ENCODE measurements around the gene NANOGP8. TPM values are rescaled to one million over a fixed set of nuclear protein-coding genes. Genes with fewer than 3 reads are reported as not detected.
"Not testable (repeated sequence)": the region's sequence is repeated elsewhere in the genome, so short reads cannot be mapped to it uniquely, and the experiment has no call there.

Gene NANOGP8, protein sequence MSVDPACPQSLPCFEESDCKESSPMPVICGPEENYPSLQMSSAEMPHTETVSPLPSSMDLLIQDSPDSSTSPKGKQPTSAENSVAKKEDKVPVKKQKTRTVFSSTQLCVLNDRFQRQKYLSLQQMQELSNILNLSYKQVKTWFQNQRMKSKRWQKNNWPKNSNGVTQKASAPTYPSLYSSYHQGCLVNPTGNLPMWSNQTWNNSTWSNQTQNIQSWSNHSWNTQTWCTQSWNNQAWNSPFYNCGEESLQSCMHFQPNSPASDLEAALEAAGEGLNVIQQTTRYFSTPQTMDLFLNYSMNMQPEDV
- not detected for total RNA-seq

DNA sequence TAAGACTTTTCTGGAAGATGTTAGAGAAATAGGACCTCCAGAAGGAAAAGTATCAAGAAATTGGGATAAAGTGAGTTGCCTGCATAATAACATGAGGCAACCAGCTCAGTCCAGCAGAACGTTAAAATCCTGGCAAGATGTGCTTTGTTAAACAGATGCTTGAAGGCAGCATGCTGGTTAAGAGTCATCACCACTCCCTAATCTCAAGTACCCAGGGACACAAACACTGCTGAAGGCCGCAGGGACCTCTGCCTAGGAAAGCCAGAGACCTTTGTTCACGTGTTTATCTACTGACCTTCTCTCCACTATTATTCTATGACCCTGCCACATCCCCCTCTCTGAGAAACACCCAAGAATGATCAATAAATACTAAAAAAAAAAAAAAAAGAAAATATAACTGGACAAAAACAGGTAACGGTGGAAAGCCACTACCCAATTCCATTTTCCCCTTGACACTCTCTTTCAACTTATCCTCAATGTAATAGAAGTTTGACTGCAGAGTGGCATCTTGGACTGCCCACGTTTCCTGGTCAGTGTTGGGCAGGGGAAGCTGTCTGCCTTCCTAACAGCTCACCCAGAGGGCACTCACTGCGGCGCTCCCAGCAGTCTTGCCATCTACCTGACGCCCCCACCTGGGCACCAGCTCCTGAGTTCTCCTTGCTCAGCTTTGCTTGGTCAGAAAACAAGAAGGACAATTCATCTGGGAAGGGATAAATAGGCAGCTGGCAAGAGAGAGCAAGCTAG lies at the start of gene NANOGP8:
Gene NANOGP8 (minus strand): TSS at position 120 of the 744 bp plus-strand sequence. CDS start 185 bp downstream, outside the sequence.
- H3K4me1 Mint-ChIP-seq (ENCODE audit: low read depth); H3K27me3 Mint-ChIP-seq (ENCODE audit: low read depth); H3K27ac Mint-ChIP-seq; H3K4me3 Mint-ChIP-seq; CTCF ChIA-PET; DNase-seq; ATAC-seq; H3K9me3 Mint-ChIP-seq (ENCODE audit: insufficient read depth); H3K36me3 Mint-ChIP-seq (ENCODE audit: low read depth); POLR2A ChIA-PET: not testable (repeated sequence)

DNA sequence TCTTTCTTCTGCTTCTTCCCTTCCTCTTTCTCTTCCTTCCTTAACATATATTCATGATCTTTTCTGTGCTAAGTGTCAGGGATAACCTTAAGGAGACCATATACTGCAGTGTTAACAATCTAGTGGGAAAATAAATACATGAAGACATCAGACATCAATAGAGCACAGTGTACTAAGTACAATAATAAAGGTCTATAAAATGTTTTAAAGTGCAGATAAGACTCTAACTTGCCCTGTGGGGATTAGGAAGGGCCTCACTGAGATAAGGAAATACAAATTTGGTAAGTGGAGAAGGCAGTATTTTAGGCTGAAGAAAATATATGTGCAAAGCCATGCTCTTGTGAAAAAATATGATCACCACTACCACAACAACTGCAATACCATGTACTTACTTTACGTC lies 49.2 kb upstream of the NANOGP8 start:
- Mint-ChIP-seq H3K4me3 (no peak overlapping the region), H3K9me3 (ENCODE audit: insufficient read depth) (no peaks in the 10 kb centered on the region), H3K27ac (no peak overlapping the region), H3K4me1 (ENCODE audit: low read depth) (no peaks in the 10 kb centered on the region), H3K36me3 (ENCODE audit: low read depth) (no peaks in the 10 kb centered on the region), H3K27me3 (ENCODE audit: low read depth) (no peaks in the 10 kb centered on the region)
- no peak for DNase-seq
- POLR2A ChIA-PET: no interaction called here
- ATAC-seq: no peak
- CTCF ChIA-PET: no interaction called here

DNA sequence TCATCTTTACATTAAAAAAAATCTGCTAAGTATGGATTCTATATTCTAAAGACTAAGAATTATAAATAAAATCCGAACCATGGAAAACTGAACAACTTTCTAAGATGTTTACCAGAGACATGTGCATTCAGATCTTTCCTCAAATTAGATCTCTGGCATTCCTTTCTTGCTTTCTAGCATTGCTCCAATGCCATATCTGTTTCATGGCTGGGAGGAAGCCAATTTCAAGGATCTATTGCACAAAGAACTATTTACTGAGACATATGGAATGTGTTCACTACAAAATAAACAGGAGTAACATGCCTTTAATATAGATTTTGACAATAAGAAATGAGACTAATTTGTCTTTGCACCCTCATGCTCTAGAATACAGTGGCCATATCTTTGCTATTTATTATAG lies 45.1 kb upstream of the NANOGP8 start:
- no peaks in the 10 kb centered on the region for H3K4me1 Mint-ChIP-seq (ENCODE audit: low read depth)
- peaks cover 2% of the 10 kb centered on the region for H3K27me3 Mint-ChIP-seq (ENCODE audit: low read depth)
- ChIA-PET CTCF (no interaction called here), POLR2A (no interaction called here)
- H3K36me3 Mint-ChIP-seq (ENCODE audit: low read depth): no peaks in the 10 kb centered on the region
- H3K9me3 Mint-ChIP-seq (ENCODE audit: insufficient read depth): no peaks in the 10 kb centered on the region
- H3K4me3 Mint-ChIP-seq: no peak overlapping the region
- no peak overlapping the region for H3K27ac Mint-ChIP-seq
- no peak for DNase-seq
- ATAC-seq: no peak

DNA sequence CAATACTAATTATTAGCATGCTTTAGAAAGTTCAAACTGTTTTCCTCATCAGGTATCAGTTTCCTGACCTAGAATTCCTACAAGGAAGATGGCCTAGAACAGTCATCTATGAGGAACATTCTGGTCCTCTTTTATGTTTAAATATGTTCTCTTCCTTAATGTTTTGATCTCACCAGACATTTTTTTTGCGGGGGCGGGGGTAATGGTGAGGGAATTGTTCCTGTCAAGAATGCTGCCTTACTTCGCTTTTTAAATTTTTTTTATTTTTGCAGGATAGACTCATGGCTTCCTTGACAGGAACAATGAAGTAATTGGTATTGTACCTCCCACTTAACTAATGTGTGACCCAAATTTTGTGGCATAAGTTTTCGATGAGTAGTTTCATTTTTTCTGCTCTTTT lies 44.3 kb upstream of the NANOGP8 start:
- H3K27ac Mint-ChIP-seq: no peak overlapping the region
- CTCF ChIA-PET: no interaction called here
- ATAC-seq: no peak
- DNase-seq: no peak
- H3K4me3 Mint-ChIP-seq: no peak overlapping the region
- peaks cover 2% of the 10 kb centered on the region for H3K27me3 Mint-ChIP-seq (ENCODE audit: low read depth)
- no peaks in the 10 kb centered on the region for H3K4me1 Mint-ChIP-seq (ENCODE audit: low read depth)
- POLR2A ChIA-PET: no interaction called here
- no peaks in the 10 kb centered on the region for H3K36me3 Mint-ChIP-seq (ENCODE audit: low read depth)
- H3K9me3 Mint-ChIP-seq (ENCODE audit: insufficient read depth): no peaks in the 10 kb centered on the region

DNA sequence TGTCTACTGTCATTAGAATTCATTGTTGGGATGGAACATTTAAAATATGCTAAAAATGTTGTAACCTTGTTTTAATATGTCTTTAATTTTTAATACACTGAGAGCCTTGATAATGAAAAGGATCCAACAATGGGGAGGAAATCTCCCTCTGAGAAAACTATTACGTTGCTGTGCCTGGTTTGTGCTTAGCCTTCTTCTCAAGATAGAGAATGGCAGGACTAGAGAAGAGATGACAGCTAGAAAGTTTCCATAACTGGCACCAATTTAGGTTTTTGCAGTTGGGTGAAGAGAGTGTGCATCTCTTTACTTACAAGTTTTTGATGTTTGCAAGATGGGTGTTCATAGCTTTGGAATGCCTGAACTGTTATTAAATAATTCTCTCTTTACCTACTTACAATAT lies 42.6 kb upstream of the NANOGP8 start:
- H3K27ac Mint-ChIP-seq: no peak overlapping the region
- no peak for DNase-seq
- peaks cover 2% of the 10 kb centered on the region for H3K27me3 Mint-ChIP-seq (ENCODE audit: low read depth)
- H3K9me3 Mint-ChIP-seq (ENCODE audit: insufficient read depth): no peaks in the 10 kb centered on the region
- POLR2A ChIA-PET: no interaction called here
- no peaks in the 10 kb centered on the region for H3K4me1 Mint-ChIP-seq (ENCODE audit: low read depth)
- H3K4me3 Mint-ChIP-seq: no peak overlapping the region
- CTCF ChIA-PET: no interaction called here
- ATAC-seq: no peak
- H3K36me3 Mint-ChIP-seq (ENCODE audit: low read depth): no peaks in the 10 kb centered on the region

DNA sequence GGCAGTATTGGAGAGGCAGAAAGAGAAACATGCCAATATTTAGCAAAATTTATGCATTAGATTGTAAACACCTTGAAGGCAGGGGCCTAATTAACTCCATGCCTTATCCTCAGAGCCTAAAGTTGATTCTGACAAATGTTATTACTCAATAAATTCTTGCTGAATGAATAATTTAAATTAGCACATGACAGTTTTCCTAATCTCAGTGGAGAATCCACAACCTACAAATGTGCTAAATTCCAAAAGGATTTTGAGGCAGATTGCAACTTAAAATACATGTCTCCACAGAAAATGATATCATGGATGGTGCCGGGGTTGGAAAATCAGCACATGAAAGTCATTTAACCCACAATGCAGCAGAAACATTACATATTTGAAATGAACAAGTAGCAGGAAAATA lies 41.1 kb upstream of the NANOGP8 start:
- no peaks in the 10 kb centered on the region for H3K9me3 Mint-ChIP-seq (ENCODE audit: insufficient read depth)
- ATAC-seq (no peak), DNase-seq (no peak)
- no peak overlapping the region for H3K27ac Mint-ChIP-seq
- H3K4me1 Mint-ChIP-seq (ENCODE audit: low read depth): no peaks in the 10 kb centered on the region
- ChIA-PET CTCF (no interaction called here), POLR2A (no interaction called here)
- peaks cover 2% of the 10 kb centered on the region for H3K27me3 Mint-ChIP-seq (ENCODE audit: low read depth)
- no peak overlapping the region for H3K4me3 Mint-ChIP-seq
- H3K36me3 Mint-ChIP-seq (ENCODE audit: low read depth): no peaks in the 10 kb centered on the region

DNA sequence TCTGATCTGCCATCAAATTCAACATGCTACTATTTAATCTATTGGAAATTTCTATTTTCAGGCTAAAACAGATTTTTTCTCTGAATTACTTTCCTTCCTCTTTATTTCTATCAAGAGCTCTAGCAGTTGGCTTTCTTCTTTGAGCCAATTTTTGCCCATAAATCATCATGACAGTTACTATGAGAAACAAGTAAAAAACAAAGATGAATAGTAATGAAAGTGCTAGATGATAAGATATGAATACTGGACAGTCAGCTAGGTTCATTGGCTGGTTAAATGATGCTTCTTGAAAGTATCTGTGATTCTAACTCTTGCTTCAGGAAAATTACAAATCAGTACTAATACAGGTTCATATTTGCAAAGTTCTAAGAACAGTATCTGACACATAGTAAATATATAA lies 38.6 kb upstream of the NANOGP8 start:
- no peaks in the 10 kb centered on the region for H3K9me3 Mint-ChIP-seq (ENCODE audit: insufficient read depth)
- peaks cover 2% of the 10 kb centered on the region for H3K27me3 Mint-ChIP-seq (ENCODE audit: low read depth)
- no peaks in the 10 kb centered on the region for H3K36me3 Mint-ChIP-seq (ENCODE audit: low read depth)
- H3K4me1 Mint-ChIP-seq (ENCODE audit: low read depth): no peaks in the 10 kb centered on the region
- H3K27ac Mint-ChIP-seq: no peak overlapping the region
- H3K4me3 Mint-ChIP-seq: no peak overlapping the region
- no peak for ATAC-seq
- ChIA-PET CTCF (no interaction called here), POLR2A (no interaction called here)
- DNase-seq: no peak

DNA sequence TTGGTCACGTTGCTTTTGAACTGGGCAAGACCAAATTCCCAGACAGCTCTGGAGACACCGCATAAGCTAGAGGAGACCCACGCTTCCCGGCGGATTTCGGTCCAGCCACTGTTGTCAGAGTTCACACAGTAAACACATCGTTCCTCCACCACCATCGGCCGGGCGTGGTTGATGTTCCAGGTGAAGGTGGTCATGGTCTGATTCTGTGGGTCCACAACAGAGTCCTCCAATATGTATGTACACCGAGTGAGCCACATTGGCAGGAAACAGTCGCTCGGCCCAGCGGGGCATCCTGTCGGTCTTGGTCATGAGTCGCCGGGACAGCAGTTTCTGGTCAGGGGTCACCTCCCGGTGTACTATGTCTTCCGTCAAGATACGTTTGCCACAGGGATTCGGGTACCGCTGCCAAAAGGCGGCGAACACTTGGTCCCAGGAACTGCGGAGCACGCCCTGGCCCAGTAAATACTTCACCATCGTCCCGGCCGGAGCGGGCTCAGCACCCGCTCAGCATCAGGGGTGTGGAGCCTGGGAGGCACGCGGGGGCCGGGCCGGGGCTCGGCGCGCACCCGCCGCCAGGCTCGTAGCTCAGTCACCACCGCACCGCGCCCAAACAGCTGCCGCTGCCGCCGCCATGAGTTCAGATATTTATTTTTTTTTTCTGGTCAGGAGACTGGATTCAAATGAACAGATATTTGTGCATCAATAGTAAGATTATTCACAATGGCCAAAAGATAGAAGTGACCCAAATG lies 36.7 kb upstream of the NANOGP8 start:
- Mint-ChIP-seq H3K4me3 (no peak overlapping the region), H3K27ac (no peak overlapping the region), H3K27me3 (ENCODE audit: low read depth) (peaks cover 2% of the 10 kb centered on the region), H3K9me3 (ENCODE audit: insufficient read depth) (no peaks in the 10 kb centered on the region), H3K4me1 (ENCODE audit: low read depth) (no peaks in the 10 kb centered on the region), H3K36me3 (ENCODE audit: low read depth) (no peaks in the 10 kb centered on the region)
- ATAC-seq (no peak), DNase-seq (no peak)
- POLR2A ChIA-PET: no interaction called here
- CTCF ChIA-PET: no interaction called here

DNA sequence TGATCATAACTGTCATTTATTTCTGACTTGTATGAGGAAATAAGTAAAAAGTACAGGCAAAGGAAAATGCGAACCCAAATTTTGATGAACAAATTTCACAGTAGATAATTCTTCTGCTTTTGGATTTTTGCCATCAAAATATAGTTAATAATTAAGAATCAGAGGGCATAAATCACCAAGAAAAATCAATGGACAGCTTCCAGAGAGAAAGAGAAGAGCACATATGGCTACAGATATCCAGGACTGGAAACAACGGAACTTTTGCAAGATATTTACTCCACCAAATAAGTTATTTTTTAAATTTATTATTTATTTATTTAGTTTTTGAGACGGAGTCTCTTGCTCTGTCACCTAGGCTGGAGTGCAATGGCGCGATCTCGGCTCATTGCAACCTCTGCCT lies 35.1 kb upstream of the NANOGP8 start:
- DNase-seq (no peak), ATAC-seq (no peak)
- H3K9me3 Mint-ChIP-seq (ENCODE audit: insufficient read depth): no peaks in the 10 kb centered on the region
- no peaks in the 10 kb centered on the region for H3K36me3 Mint-ChIP-seq (ENCODE audit: low read depth)
- no peaks in the 10 kb centered on the region for H3K4me1 Mint-ChIP-seq (ENCODE audit: low read depth)
- H3K4me3 Mint-ChIP-seq: no peak overlapping the region
- ChIA-PET CTCF (no interaction called here), POLR2A (no interaction called here)
- no peaks in the 10 kb centered on the region for H3K27me3 Mint-ChIP-seq (ENCODE audit: low read depth)
- H3K27ac Mint-ChIP-seq: no peak overlapping the region

DNA sequence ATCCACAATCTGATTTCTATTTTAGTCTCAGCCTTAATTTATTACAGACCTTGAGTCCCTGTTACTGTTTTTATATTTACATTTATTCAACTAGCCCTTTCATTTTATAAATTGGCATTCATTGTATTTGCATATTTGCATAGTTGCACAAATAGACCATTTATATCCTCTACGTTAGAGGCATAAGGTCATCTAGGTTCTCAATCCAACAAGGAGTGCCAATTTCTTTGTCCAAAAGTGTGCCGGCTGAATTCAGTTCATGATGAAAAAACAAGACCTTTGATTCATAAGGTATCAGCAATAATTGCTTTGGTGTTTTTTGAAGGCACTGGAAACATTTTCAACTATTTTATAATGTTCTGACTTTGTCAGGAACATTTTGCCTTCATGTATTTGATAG lies 33.9 kb upstream of the NANOGP8 start:
- H3K27ac Mint-ChIP-seq: no peak overlapping the region
- H3K27me3 Mint-ChIP-seq (ENCODE audit: low read depth): no peaks in the 10 kb centered on the region
- CTCF ChIA-PET: interaction anchor here (0.8 kb wide), 1 partner anchor 23 kb away, joined by 3 read pairs; no protein-coding TSS in a partner anchor
- no peaks in the 10 kb centered on the region for H3K4me1 Mint-ChIP-seq (ENCODE audit: low read depth)
- H3K9me3 Mint-ChIP-seq (ENCODE audit: insufficient read depth): no peaks in the 10 kb centered on the region
- no peak for ATAC-seq
- POLR2A ChIA-PET: no interaction called here
- no peak overlapping the region for H3K4me3 Mint-ChIP-seq
- no peaks in the 10 kb centered on the region for H3K36me3 Mint-ChIP-seq (ENCODE audit: low read depth)
- no peak for DNase-seq

DNA sequence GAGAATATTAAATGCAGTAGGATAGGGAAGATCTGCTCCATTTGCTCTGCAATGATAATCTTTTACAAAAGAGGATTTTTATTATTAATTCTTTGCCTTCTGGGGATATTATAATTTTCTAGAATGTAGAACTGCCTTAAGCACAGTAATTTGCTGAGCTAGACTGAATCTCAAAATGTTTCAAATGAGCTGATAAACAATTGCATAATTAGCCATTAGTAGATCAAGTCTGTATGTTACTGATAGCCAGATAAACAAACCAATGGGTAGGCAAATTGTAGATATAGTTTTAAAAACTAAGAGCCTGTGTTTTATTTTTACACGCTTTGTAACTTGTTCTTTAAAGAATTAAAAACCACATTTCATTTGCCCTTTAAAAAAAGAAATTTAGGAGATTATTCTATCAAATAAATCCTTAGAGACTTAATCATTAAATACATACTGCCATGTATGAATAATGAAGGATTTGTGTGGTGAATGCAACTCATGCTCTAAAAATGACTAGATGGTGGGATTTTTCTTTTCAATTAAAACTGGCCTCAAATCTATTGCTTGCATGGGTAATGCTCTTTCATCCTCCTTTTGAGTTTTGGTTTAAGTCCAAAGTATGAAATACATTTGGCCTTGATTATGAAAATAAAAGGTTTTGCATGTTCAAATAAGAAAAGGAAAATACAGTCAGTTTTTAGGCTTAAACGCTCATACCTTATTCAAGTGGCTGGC lies 32.6 kb upstream of the NANOGP8 start:
- Mint-ChIP-seq H3K27ac (no peak overlapping the region), H3K4me3 (no peak overlapping the region), H3K27me3 (ENCODE audit: low read depth) (no peaks in the 10 kb centered on the region), H3K9me3 (ENCODE audit: insufficient read depth) (no peaks in the 10 kb centered on the region), H3K36me3 (ENCODE audit: low read depth) (no peaks in the 10 kb centered on the region), H3K4me1 (ENCODE audit: low read depth) (no peaks in the 10 kb centered on the region)
- ATAC-seq (no peak), DNase-seq (no peak)
- POLR2A ChIA-PET: no interaction called here
- CTCF ChIA-PET: interaction anchor here (0.8 kb wide), 1 partner anchor 24 kb away, joined by 3 read pairs; no protein-coding TSS in a partner anchor

Measured in activated CD8-positive, alpha-beta T cell treated with anti-CD3 and anti-CD28 coated beads, Interleukin-2, amount 10 ng/mL, durations not matched to agents 7 days and 5 days (primary cell).